Loucy (cell line): ENCODE measurements around the gene HSD11B2.

Experiments
- EZH2phosphoT487 ChIP-seq: fragments of 200-600 bp; IDR thresholded peaks from 2 replicates; pipeline ENCODE4 v1.6.1; 2018; ENCODE audit warnings: antibody characterized with exemption, mild to moderate bottlenecking, moderate library complexity, borderline replicate concordance
- TF ChIP-seq, protein P1 (sequence below): fragments of 200-600 bp; sonication (generic); conservative IDR thresholded peaks from 2 replicates; pipeline ENCODE4 v1.5.1; 2014; ENCODE audit warnings: mild to moderate bottlenecking, antibody characterized with exemption, low read length

DNA sequence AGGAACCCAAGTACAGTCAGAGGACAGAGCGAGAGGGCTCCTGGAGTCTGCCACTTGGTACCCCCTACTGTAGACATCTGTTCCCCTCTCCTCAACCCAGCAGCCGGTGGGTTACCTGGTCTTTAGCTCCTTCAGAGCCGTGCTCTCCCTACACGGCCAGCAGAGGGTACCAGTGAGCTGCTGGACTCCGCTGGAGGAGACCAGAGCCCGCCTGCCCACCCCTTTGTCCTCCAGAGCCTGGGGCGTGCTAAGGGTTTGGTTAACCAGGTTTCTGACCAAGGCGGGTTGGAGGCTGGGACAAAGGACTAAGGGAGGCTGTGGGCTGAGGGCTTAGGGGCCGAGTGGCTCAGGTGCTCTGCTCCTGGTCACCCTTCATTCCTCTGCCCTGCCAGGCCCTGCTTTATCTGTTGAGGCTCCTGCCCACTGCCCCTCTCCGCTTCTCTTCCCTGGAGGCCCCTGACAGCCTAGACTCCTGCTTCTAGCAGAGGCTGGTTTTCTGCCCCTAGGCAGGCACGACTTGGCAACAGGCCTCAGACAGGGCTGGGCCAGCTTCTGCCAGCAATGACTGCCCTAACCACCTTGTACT lies 2.7 kb upstream of the HSD11B2 start:
- TF ChIP-seq, protein P1, sequence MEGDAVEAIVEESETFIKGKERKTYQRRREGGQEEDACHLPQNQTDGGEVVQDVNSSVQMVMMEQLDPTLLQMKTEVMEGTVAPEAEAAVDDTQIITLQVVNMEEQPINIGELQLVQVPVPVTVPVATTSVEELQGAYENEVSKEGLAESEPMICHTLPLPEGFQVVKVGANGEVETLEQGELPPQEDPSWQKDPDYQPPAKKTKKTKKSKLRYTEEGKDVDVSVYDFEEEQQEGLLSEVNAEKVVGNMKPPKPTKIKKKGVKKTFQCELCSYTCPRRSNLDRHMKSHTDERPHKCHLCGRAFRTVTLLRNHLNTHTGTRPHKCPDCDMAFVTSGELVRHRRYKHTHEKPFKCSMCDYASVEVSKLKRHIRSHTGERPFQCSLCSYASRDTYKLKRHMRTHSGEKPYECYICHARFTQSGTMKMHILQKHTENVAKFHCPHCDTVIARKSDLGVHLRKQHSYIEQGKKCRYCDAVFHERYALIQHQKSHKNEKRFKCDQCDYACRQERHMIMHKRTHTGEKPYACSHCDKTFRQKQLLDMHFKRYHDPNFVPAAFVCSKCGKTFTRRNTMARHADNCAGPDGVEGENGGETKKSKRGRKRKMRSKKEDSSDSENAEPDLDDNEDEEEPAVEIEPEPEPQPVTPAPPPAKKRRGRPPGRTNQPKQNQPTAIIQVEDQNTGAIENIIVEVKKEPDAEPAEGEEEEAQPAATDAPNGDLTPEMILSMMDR, result peak; percentile 86
- TF ChIP-seq EZH2phosphoT487, result no peak
